ENCODE results near the gene PCDHA5. TPM values are rescaled to one million over a fixed set of nuclear protein-coding genes. Genes with fewer than 3 reads are reported as not detected.
"Not testable (repeated sequence)": the region's sequence is repeated elsewhere in the genome, so short reads cannot be mapped to it uniquely, and the experiment has no call there.

PCDHA5 gene
- total RNA-seq, 2 experiments from 2014 or later, result not detected

- Histone ChIP-seq H3K79me2 (ENCODE audit: insufficient read depth, low read depth, low read length) (no peaks in the 10 kb centered on the region), H2AFZ (ENCODE audit: low read length) (no peak within 1 kb of the TSS), H3K4me1 (ENCODE audit: insufficient read depth, low read length, poor library complexity, severe bottlenecking) (no peaks in the 10 kb centered on the region), H3K9me2 (ENCODE audit: insufficient read depth, low read length) (no peaks in the 10 kb centered on the region), H3K4me2 (ENCODE audit: low read length) (no peak within 1 kb of the TSS), H3K36me3 (ENCODE audit: insufficient read depth, low read length) (no peaks in the 10 kb centered on the region), H3K27ac (ENCODE audit: low read depth, low read length, poor library complexity, severe bottlenecking) (no peak within 1 kb of the TSS), H3K4me3 (ENCODE audit: low read depth, low read length, poor library complexity, severe bottlenecking) (no peak within 1 kb of the TSS), H3K9me3 (ENCODE audit: low read length) (no peaks in the 10 kb centered on the region), H4K20me1 (ENCODE audit: insufficient read depth, low read length) (no peaks in the 10 kb centered on the region)
- CTCF ChIA-PET (ENCODE audit: unreplicated experiment), result no interaction called here
- DNase-seq (ENCODE audit: low spot score), result no peak
- no peak for TF ChIP-seq EZH2phosphoT487 (IDR thresholded peaks at IDR 0.05; ENCODE audit: borderline replicate concordance, low read depth, low read length)
- TF ChIP-seq CTCF (conservative IDR thresholded peaks at IDR 0.05; ENCODE audit: low read length), result no peak
- BruUV-seq (replicated peaks), result no TSS peak
- intact Hi-C loops (cut with micrococcal nuclease; ENCODE audit: unreplicated experiment), result no loop called here
- POLR2A ChIA-PET, result no interaction called here
Measured at GRCh38 chr5:140827704-140828361, 6.4 kb downstream of the PCDHA5 start, which contains the start of gene PCDHA6. PCDHA6 (plus strand) TSS chr5:140827960; CDS start chr5:140828092, 132 bp downstream.

GRCh38 chr5:140828362-140828737, 6.9 kb downstream of the PCDHA5 start:
- no TSS peak for BruUV-seq (replicated peaks)
- POLR2A ChIA-PET, result interaction anchor here (1.1 kb wide), 1 partner anchor 12 kb away, joined by 3 read pairs; no protein-coding TSS in a partner anchor

GRCh38 chr5:140829511-140830501, 8.4 kb downstream of the PCDHA5 start:
- H3K9me2 ChIP-seq (ENCODE audit: insufficient read depth, low read length); H2AFZ ChIP-seq (ENCODE audit: low read length); DNase-seq (ENCODE audit: low spot score); H3K27ac ChIP-seq (ENCODE audit: low read depth, low read length, poor library complexity, severe bottlenecking); BruUV-seq (replicated peaks); H3K4me3 ChIP-seq (ENCODE audit: low read depth, low read length, poor library complexity, severe bottlenecking); H3K9me3 ChIP-seq (ENCODE audit: low read length); H3K4me2 ChIP-seq (ENCODE audit: low read length); H3K79me2 ChIP-seq (ENCODE audit: insufficient read depth, low read depth, low read length); H4K20me1 ChIP-seq (ENCODE audit: insufficient read depth, low read length); CTCF ChIA-PET (ENCODE audit: unreplicated experiment); H3K36me3 ChIP-seq (ENCODE audit: insufficient read depth, low read length); H3K4me1 ChIP-seq (ENCODE audit: insufficient read depth, low read length, poor library complexity, severe bottlenecking); intact Hi-C loops (cut with micrococcal nuclease; ENCODE audit: unreplicated experiment): not testable (repeated sequence)
- POLR2A ChIA-PET, result interaction anchor here (1.1 kb wide), 1 partner anchor 14 kb away, joined by 3 read pairs; no protein-coding TSS in a partner anchor

More at GRCh38 chr5:140828362-140828737, 6.9 kb downstream of the PCDHA5 start:
- H3K4me2 ChIP-seq (ENCODE audit: low read length), result no peak overlapping the region
- no peaks in the 10 kb centered on the region for H3K9me3 ChIP-seq (ENCODE audit: low read length)
- TF ChIP-seq EZH2phosphoT487 (IDR thresholded peaks at IDR 0.05; ENCODE audit: borderline replicate concordance, low read depth, low read length), result no peak
- TF ChIP-seq CTCF (conservative IDR thresholded peaks at IDR 0.05; ENCODE audit: low read length), result 0 out of 2 replicates have a peak, but pooled peaks have one; percentile 16
- H4K20me1 ChIP-seq (ENCODE audit: insufficient read depth, low read length), result no peaks in the 10 kb centered on the region
- DNase-seq (ENCODE audit: low spot score), result no peak
- no peak overlapping the region for H2AFZ ChIP-seq (ENCODE audit: low read length)
- CTCF ChIA-PET (ENCODE audit: unreplicated experiment), result no interaction called here
- H3K9me2 ChIP-seq (ENCODE audit: insufficient read depth, low read length), result no peaks in the 10 kb centered on the region
- no peaks in the 10 kb centered on the region for H3K36me3 ChIP-seq (ENCODE audit: insufficient read depth, low read length)
- intact Hi-C loops (cut with micrococcal nuclease; ENCODE audit: unreplicated experiment), result no loop called here
- no peak overlapping the region for H3K4me3 ChIP-seq (ENCODE audit: low read depth, low read length, poor library complexity, severe bottlenecking)
- H3K27ac ChIP-seq (ENCODE audit: low read depth, low read length, poor library complexity, severe bottlenecking), result no peak overlapping the region
- no peaks in the 10 kb centered on the region for H3K4me1 ChIP-seq (ENCODE audit: insufficient read depth, low read length, poor library complexity, severe bottlenecking)
- H3K79me2 ChIP-seq (ENCODE audit: insufficient read depth, low read depth, low read length), result no peaks in the 10 kb centered on the region

Measured in OCI-LY7 (cell line).